AG04450 (cell line): ENCODE results near the gene PKIG. TPM values are rescaled to one million over a fixed set of nuclear protein-coding genes. Genes with fewer than 3 reads are reported as not detected.
A peak's percentile ranks its signal among the peaks of the same experiment; 100 is the strongest.

Experiments used
- CTCF ChIA-PET: fragments of 300-600, 350-600 bp; formaldehyde crosslinking; extraction: SDS; loops from one replicate; lab custom pipeline; 2022; ENCODE audit warnings: antibody characterized with exemption, inconsistent platforms; lab: Charles Lee
- POLR2A ChIA-PET: fragments of 350-600 bp; formaldehyde crosslinking; extraction: SDS; loops from one replicate; lab custom pipeline; 2021; ENCODE audit warnings: antibody characterized with exemption, inconsistent platforms; lab: Yijun Ruan, JAX
- DNase-seq: peaks from one replicate; pipeline ENCODE4 v3.0.0-alpha.2; 2011; ENCODE audit warnings: low read depth, low spot score
- H3K27ac ChIP-seq: one replicate; pipeline ENCODE4 v1.5.1; 2012; ENCODE audit warnings: low read depth, low read length, control low read depth
- H3K27me3 ChIP-seq: one replicate; pipeline ENCODE4 v1.6.0; 2012; ENCODE audit warnings: low read length; ENCODE audit not compliant: control insufficient read depth, insufficient read depth
- H3K4me3 ChIP-seq: 2 replicates; pipeline ENCODE4 v1.5.1; 2011; ENCODE audit warnings: mild to moderate bottlenecking, low read depth, low read length, control low read depth
- H3K9me3 ChIP-seq: 2 replicates; pipeline ENCODE4 v1.5.1; 2012; ENCODE audit warnings: low read length; ENCODE audit not compliant: control insufficient read depth, insufficient read depth
- polyA plus RNA-seq: library from polyadenylated mRNA; depleted of rRNA; stranded (reverse); fragments of >200 nt; gene quantifications from 2 replicates; pipeline ENCODE4 v1.2.3, GENCODE V29; 2011
- TF ChIP-seq, protein P1 (sequence below): IDR thresholded peaks from 2 replicates; pipeline ENCODE4 v1.5.1; 2011; ENCODE audit warnings: low read depth, low read length, control low read depth, inconsistent platforms

PKIG gene
- polyA plus RNA-seq, 1 experiment = 107 TPM

DNA sequence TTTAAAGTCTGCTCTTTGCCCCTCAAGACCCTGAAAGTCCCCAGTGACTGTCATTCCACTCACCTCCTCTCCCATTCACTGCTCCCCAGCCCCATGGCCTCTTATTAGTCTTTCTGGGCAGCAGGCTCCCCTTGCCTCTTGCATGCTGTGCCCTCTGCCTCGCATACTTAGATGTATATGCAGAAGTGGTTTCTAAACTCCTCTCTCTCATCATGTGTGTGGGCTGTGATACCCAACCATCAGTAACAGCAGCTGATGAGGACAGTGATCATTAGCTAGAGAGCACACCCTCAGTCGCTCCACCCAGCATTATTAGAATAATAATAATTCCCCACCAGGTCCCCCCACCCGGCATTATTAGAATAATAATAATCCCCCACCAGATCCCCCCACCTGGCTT is 14.5 kb downstream of the PKIG start:
- TF ChIP-seq, protein P1, sequence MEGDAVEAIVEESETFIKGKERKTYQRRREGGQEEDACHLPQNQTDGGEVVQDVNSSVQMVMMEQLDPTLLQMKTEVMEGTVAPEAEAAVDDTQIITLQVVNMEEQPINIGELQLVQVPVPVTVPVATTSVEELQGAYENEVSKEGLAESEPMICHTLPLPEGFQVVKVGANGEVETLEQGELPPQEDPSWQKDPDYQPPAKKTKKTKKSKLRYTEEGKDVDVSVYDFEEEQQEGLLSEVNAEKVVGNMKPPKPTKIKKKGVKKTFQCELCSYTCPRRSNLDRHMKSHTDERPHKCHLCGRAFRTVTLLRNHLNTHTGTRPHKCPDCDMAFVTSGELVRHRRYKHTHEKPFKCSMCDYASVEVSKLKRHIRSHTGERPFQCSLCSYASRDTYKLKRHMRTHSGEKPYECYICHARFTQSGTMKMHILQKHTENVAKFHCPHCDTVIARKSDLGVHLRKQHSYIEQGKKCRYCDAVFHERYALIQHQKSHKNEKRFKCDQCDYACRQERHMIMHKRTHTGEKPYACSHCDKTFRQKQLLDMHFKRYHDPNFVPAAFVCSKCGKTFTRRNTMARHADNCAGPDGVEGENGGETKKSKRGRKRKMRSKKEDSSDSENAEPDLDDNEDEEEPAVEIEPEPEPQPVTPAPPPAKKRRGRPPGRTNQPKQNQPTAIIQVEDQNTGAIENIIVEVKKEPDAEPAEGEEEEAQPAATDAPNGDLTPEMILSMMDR = no peak
- no peak overlapping the region for H3K4me3 ChIP-seq
- H3K9me3 ChIP-seq = no peaks in the 10 kb centered on the region; the same call in 1 of the 2 replicates
- ChIA-PET POLR2A (no interaction called here), CTCF (interaction anchor here (0.7 kb wide), 1 partner anchor 50 kb away, joined by 7 read pairs; no protein-coding TSS in a partner anchor)
- no peak overlapping the region for H3K27ac ChIP-seq
- no peaks in the 10 kb centered on the region for H3K27me3 ChIP-seq
- no peak for DNase-seq

DNA sequence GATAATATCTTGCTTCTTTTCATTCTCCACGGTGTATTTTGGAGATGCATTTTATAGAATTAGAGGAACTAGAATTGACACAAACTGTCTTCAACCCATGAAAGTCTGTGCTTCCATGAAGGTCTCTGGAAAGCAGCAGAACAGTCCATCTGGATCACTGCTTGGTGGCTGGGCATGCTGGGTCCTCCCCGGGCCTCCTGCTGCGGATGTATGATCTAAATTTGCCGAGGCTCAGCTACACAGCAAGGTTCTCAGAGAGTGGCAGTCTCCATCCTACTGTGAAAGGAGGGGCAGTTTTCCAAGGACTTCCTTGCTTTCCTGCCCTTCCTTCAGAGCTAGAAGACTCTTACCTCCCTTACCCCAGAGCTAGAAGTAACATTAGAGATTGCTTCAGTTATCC is 15.1 kb downstream of the PKIG start:
- TF ChIP-seq, protein P1 = no peak
- Histone ChIP-seq H3K27ac (no peak overlapping the region), H3K9me3 (no peaks in the 10 kb centered on the region; the same call in 1 of the 2 replicates), H3K4me3 (no peak overlapping the region), H3K27me3 (no peaks in the 10 kb centered on the region)
- POLR2A ChIA-PET = no interaction called here
- CTCF ChIA-PET = interaction anchor here (0.6 to 0.7 kb wide), 2 partner anchors 51 to 87 kb away, joined by 3 to 7 read pairs; no protein-coding TSS in a partner anchor
- DNase-seq = no peak

DNA sequence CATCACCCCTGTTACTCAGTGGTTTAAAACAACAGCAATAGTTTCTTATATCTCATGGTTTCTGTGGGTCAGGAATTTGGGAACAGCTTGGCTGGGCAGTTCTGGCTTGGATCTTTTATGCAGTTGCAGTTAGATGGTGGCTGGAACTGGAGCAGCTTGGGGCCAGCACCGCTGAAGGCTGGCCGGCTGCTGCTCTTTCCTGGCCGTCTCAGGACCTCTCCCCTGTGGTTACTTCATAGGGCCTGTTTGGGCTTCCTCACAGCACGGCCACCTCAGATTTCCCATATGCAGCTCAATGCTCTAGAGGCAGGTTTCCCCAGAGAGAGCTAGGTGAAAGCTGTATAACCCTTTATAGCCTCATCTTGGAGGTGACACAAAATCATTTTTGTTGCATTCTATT is 15.6 kb downstream of the PKIG start:
- CTCF ChIA-PET = interaction anchor here (0.6 kb wide), 1 partner anchor 86 kb away, joined by 3 read pairs; no protein-coding TSS in a partner anchor

DNA sequence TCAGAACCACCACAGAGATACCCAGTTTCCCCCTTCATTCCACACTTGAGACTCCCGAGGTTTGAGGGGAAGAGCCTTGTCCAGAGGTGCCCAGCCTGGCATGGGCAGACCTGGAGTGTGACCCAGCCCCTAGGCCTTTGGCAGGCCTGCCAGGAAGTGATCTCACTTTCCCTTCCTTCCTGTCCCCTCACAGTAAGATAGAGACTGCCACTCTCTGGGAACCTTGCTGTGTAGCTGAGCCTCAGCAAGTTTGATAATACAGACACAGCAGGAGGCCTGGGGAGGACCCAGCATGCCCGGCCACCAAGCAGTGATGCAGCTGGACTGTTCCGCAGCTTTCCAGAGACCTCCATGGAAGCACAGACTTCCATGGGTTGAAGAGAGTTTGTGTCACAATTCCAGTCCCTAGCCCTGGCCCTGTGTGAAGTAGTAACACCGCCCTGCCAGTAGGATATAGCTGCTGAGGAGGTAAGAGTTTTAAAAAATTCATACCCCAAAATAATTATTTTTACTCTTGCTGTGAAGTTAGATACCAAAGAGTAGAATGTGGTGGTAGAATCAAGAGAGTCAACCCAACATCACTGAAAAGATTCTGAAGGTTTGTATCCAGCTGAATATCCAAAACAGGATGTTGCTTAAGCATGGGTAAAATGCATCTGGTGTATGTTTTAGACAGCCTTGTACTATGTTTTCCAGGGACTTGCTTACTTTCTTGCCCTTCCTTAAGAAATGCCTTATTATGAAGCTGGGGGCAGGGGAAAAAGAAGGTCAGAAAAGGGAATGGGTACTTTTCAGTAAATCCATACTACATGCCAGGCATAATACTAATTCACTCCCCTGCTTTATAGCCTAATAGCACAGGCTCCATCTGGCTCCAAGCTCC is 16.3 kb downstream of the PKIG start:
- POLR2A ChIA-PET = interaction anchor here (0.6 to 1.1 kb wide), 2 partner anchors 16 to 1181 kb away, joined by 3 to 8 read pairs; partner anchors contain the start of gene PKIG
- no peak for DNase-seq

More for the DNA sequence above, 15.6 kb downstream of the PKIG start:
- no peak overlapping the region for H3K4me3 ChIP-seq
- no peak overlapping the region for H3K27ac ChIP-seq
- no peaks in the 10 kb centered on the region; the same call in 1 of the 2 replicates for H3K9me3 ChIP-seq
- no peak for DNase-seq
- TF ChIP-seq, protein P1 = no peak
- no peaks in the 10 kb centered on the region for H3K27me3 ChIP-seq
- POLR2A ChIA-PET = interaction anchor here (1.1 kb wide), 1 partner anchor 15 kb away, joined by 3 read pairs; the partner anchor contains the start of gene PKIG

More for the DNA sequence above, 16.3 kb downstream of the PKIG start:
- H3K4me3 ChIP-seq = no peak overlapping the region
- H3K27ac ChIP-seq = no peak overlapping the region
- CTCF ChIA-PET = interaction anchor here (0.5 to 1.1 kb wide), 3 partner anchors 14 to 77 kb away, joined by 3 read pairs; partner anchors contain the start of gene SERINC3
- no peaks in the 10 kb centered on the region for H3K27me3 ChIP-seq
- H3K9me3 ChIP-seq = no peaks in the 10 kb centered on the region; the same call in 1 of the 2 replicates
- TF ChIP-seq, protein P1 = peak; percentile 24; the same call in 1 of the 2 replicates
